NCI-H345 (cell line): Measurements from ENCODE around the gene GOSR2.
"Not testable (repeated sequence)": the region's sequence is repeated elsewhere in the genome, so short reads cannot be mapped to it uniquely, and the experiment has no call there.

Experiments
- DNase-seq: peaks from one replicate; lab custom pipeline; 2025; lab: John Stamatoyannopoulos, UW

GOSR2 gene

GRCh38 chr17:46894024-46894423, 28.9 kb upstream of the GOSR2 start:
- DNase-seq: no peak

GRCh38 chr17:46894476-46895151, 28.3 kb upstream of the GOSR2 start:
- DNase-seq: no peak

- DNase-seq: no peak
Observed at GRCh38 chr17:46895171-46895570, 27.8 kb upstream of the GOSR2 start.

- no peak for DNase-seq
Observed at GRCh38 chr17:46896991-46897390, 26.0 kb upstream of the GOSR2 start.

GRCh38 chr17:46898364-46898763, 24.6 kb upstream of the GOSR2 start:
- no peak for DNase-seq

GRCh38 chr17:46898860-46899259, 24.1 kb upstream of the GOSR2 start:
- no peak for DNase-seq

GRCh38 chr17:46901291-46901690, 21.7 kb upstream of the GOSR2 start:
- no peak for DNase-seq

- DNase-seq: no peak
Observed at GRCh38 chr17:46903762-46904672, 18.9 kb upstream of the GOSR2 start.

- no peak for DNase-seq
Observed at GRCh38 chr17:46908068-46908737, 14.8 kb upstream of the GOSR2 start.

GRCh38 chr17:46910179-46910927, 12.6 kb upstream of the GOSR2 start:
- peak; percentile 93 for DNase-seq

GRCh38 chr17:46911311-46911710, 11.6 kb upstream of the GOSR2 start:
- no peak for DNase-seq

- DNase-seq: no peak
Observed at GRCh38 chr17:46915596-46915995, 7.4 kb upstream of the GOSR2 start.

- no peak for DNase-seq
Observed at GRCh38 chr17:46916211-46916610, 6.7 kb upstream of the GOSR2 start.

- DNase-seq: no peak
Observed at GRCh38 chr17:46916623-46917022, 6.3 kb upstream of the GOSR2 start.

- DNase-seq: no peak
Observed at GRCh38 chr17:46917041-46917440, 5.9 kb upstream of the GOSR2 start.

GRCh38 chr17:46917516-46917915, 5.4 kb upstream of the GOSR2 start:
- no peak for DNase-seq

- DNase-seq: not testable (repeated sequence)
Observed at GRCh38 chr17:46921962-46922361, 998 bp upstream of the GOSR2 start.

- DNase-seq: no peak
Observed at GRCh38 chr17:46922487-46922803, 515 bp upstream of the GOSR2 start.

- no peak for DNase-seq
Observed at GRCh38 chr17:46925185-46925868, 2.4 kb downstream of the GOSR2 start.

GRCh38 chr17:46928467-46929261, 5.7 kb downstream of the GOSR2 start:
- no peak for DNase-seq

- DNase-seq: no peak
Observed at GRCh38 chr17:46929413-46929812, 6.5 kb downstream of the GOSR2 start.
